ENCODE results near the gene FOXRED1. TPM values are rescaled to one million over a fixed set of nuclear protein-coding genes. Genes with fewer than 3 reads are reported as not detected.

FOXRED1 gene
- polyA plus RNA-seq, 1 experiment, result 18.3 TPM

GRCh38 chr11:126226334-126227084, 42.4 kb upstream of the FOXRED1 start:
- DNase-seq (ENCODE audit: low read depth), result no peak
- ChIA-PET CTCF (no interaction called here), POLR2A (no interaction called here)
- Histone ChIP-seq H3K4me3 (ENCODE audit: low read depth, low read length) (no peak overlapping the region), H3K36me3 (ENCODE audit: control insufficient read depth, insufficient read depth, low read length) (no peaks in the 10 kb centered on the region), H3K27me3 (ENCODE audit: control insufficient read depth, insufficient read depth, low read length) (no peaks in the 10 kb centered on the region)
- TF ChIP-seq CTCF (IDR thresholded peaks at IDR 0.05; ENCODE audit: insufficient read depth, low read depth, low read length), result no peak

- Histone ChIP-seq H3K36me3 (ENCODE audit: control insufficient read depth, insufficient read depth, low read length) (no peaks in the 10 kb centered on the region), H3K4me3 (ENCODE audit: low read depth, low read length) (no peak overlapping the region), H3K27me3 (ENCODE audit: control insufficient read depth, insufficient read depth, low read length) (no peaks in the 10 kb centered on the region)
- no peak for DNase-seq (ENCODE audit: low read depth)
- CTCF ChIA-PET, result no interaction called here
- POLR2A ChIA-PET, result no interaction called here
- TF ChIP-seq CTCF (IDR thresholded peaks at IDR 0.05; ENCODE audit: insufficient read depth, low read depth, low read length), result no peak
These were observed 39.0 kb upstream of the FOXRED1 start for GRCh38 chr11:126229858-126230540.

GRCh38 chr11:126231725-126232459, 37.1 kb upstream of the FOXRED1 start:
- H3K4me3 ChIP-seq (ENCODE audit: low read depth, low read length), result no peak overlapping the region
- no peak for DNase-seq (ENCODE audit: low read depth)
- CTCF ChIA-PET, result interaction anchor here (0.6 kb wide), 1 partner anchor 287 kb away, joined by 6 read pairs; no protein-coding TSS in a partner anchor
- no peak for TF ChIP-seq CTCF (IDR thresholded peaks at IDR 0.05; ENCODE audit: insufficient read depth, low read depth, low read length)
- POLR2A ChIA-PET, result no interaction called here
- H3K36me3 ChIP-seq (ENCODE audit: control insufficient read depth, insufficient read depth, low read length), result peaks cover 1% of the 10 kb centered on the region
- H3K27me3 ChIP-seq (ENCODE audit: control insufficient read depth, insufficient read depth, low read length), result no peaks in the 10 kb centered on the region

GRCh38 chr11:126232683-126233082, 36.3 kb upstream of the FOXRED1 start:
- no peak for DNase-seq (ENCODE audit: low read depth)
- H3K36me3 ChIP-seq (ENCODE audit: control insufficient read depth, insufficient read depth, low read length), result peaks cover 1% of the 10 kb centered on the region
- CTCF ChIA-PET, result no interaction called here
- POLR2A ChIA-PET, result no interaction called here
- no peak overlapping the region for H3K4me3 ChIP-seq (ENCODE audit: low read depth, low read length)
- TF ChIP-seq CTCF (IDR thresholded peaks at IDR 0.05; ENCODE audit: insufficient read depth, low read depth, low read length), result no peak
- no peaks in the 10 kb centered on the region for H3K27me3 ChIP-seq (ENCODE audit: control insufficient read depth, insufficient read depth, low read length)

- no peak for DNase-seq (ENCODE audit: low read depth)
- ChIA-PET POLR2A (no interaction called here), CTCF (no interaction called here)
- Histone ChIP-seq H3K36me3 (ENCODE audit: control insufficient read depth, insufficient read depth, low read length) (peaks cover 1% of the 10 kb centered on the region), H3K4me3 (ENCODE audit: low read depth, low read length) (no peak overlapping the region), H3K27me3 (ENCODE audit: control insufficient read depth, insufficient read depth, low read length) (no peaks in the 10 kb centered on the region)
- no peak for TF ChIP-seq CTCF (IDR thresholded peaks at IDR 0.05; ENCODE audit: insufficient read depth, low read depth, low read length)
These were observed 35.6 kb upstream of the FOXRED1 start for GRCh38 chr11:126233391-126233790.

Measured in BJ (cell line).